ENCODE data around the gene SPATS2. TPM values are rescaled to one million over a fixed set of nuclear protein-coding genes. Genes with fewer than 3 reads are reported as not detected.
"Not testable (repeated sequence)": the region's sequence is repeated elsewhere in the genome, so short reads cannot be mapped to it uniquely, and the experiment has no call there.

SPATS2 gene
- total RNA-seq, 2 experiments from 2014 or later, result 9.2 to 10.8 TPM

DNA sequence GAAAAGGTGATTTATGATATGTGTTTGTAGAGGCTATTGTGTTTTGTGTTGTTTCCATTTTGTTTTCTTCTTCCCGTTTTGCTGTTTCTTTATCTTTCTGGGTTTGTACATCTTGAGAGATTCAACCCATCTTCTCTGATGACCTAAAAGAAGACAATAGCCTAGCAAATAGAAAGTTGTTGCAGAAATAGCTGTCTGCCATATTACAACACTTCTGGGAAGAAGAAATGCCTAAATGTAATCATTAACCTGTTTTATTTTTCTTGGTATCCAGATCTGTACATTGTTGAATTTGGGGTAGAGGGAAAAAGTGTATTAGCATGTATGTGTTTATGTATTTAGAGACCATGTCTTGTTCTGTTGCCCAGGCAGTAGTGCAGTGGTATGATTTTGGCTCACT is 50.3 kb downstream of the SPATS2 start:
- intact Hi-C loops (cut with micrococcal nuclease), result no loop called here
- no peaks in the 10 kb centered on the region for H3K27me3 Mint-ChIP-seq
- no peak overlapping the region for H3K27ac Mint-ChIP-seq
- H3K4me3 Mint-ChIP-seq, result no peak overlapping the region
- no peaks in the 10 kb centered on the region for H3K9me3 Mint-ChIP-seq
- no peak for ATAC-seq
- DNase-seq, result no peak
- peaks cover 6% of the 10 kb centered on the region for H3K4me1 Mint-ChIP-seq (ENCODE audit: low read depth)
- POLR2A ChIA-PET, result no interaction called here
- CTCF ChIA-PET, result interaction anchor here (0.7 to 2.6 kb wide), 4 partner anchors 59 to 128 kb away, joined by 3 to 9 read pairs (median 4); no protein-coding TSS in a partner anchor
- H3K36me3 Mint-ChIP-seq (ENCODE audit: low read depth), result no peaks in the 10 kb centered on the region
- TF ChIP-seq, protein P1, sequence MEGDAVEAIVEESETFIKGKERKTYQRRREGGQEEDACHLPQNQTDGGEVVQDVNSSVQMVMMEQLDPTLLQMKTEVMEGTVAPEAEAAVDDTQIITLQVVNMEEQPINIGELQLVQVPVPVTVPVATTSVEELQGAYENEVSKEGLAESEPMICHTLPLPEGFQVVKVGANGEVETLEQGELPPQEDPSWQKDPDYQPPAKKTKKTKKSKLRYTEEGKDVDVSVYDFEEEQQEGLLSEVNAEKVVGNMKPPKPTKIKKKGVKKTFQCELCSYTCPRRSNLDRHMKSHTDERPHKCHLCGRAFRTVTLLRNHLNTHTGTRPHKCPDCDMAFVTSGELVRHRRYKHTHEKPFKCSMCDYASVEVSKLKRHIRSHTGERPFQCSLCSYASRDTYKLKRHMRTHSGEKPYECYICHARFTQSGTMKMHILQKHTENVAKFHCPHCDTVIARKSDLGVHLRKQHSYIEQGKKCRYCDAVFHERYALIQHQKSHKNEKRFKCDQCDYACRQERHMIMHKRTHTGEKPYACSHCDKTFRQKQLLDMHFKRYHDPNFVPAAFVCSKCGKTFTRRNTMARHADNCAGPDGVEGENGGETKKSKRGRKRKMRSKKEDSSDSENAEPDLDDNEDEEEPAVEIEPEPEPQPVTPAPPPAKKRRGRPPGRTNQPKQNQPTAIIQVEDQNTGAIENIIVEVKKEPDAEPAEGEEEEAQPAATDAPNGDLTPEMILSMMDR (IDR thresholded peaks at IDR 0.05), result no peak

DNA sequence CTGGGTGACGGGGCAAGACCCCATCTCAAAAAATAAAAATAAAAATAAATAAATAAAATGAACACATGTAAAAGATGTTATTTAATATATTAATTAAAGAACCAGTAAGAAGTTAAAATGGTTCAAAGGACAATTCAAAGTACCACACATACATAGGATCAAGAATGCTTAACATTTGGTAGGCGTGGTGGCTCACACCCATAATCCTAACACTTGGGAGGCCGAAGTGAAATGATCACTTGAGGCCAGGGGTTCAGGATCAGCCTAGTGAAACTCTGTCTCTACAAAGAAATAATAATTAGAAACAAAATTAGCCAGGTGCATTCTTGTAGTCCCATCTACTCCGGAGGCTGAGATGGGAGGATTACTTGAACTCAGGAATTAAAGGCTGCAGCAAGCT is 53.3 kb downstream of the SPATS2 start:
- no peaks in the 10 kb centered on the region for H3K9me3 Mint-ChIP-seq
- intact Hi-C loops (cut with micrococcal nuclease), result no loop called here
- DNase-seq, result no peak
- no peaks in the 10 kb centered on the region for H3K27me3 Mint-ChIP-seq
- ChIA-PET CTCF (interaction anchor here (2.9 kb wide), 1 partner anchor 62 kb away, joined by 14 read pairs; no protein-coding TSS in a partner anchor), POLR2A (no interaction called here)
- H3K36me3 Mint-ChIP-seq (ENCODE audit: low read depth), result no peaks in the 10 kb centered on the region
- TF ChIP-seq, protein P1 (IDR thresholded peaks at IDR 0.05), result no peak
- ATAC-seq, result no peak
- peaks cover 8% of the 10 kb centered on the region for H3K4me1 Mint-ChIP-seq (ENCODE audit: low read depth)
- H3K27ac Mint-ChIP-seq, result no peak overlapping the region
- no peak overlapping the region for H3K4me3 Mint-ChIP-seq

DNA sequence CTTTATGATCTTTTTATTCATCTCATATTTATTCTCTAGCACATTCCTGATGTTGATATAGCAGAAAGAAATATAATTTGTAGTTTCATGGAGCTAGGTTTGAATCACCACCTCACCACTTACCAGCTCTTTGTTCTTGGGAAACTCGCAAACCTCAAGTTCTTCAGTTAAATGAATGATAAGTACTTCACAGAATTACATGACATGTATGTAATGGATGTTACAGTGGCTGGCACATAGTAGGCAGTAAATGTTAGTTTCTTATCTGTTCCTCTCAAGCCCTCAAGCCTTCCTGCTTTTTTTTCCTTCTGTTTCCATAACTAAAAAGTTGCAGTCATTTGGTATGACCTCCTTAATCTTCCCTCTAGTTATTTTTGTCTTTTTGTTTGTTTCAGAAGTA is 54.9 kb downstream of the SPATS2 start:
- POLR2A ChIA-PET, result no interaction called here
- CTCF ChIA-PET, result interaction anchor here (1.4 kb wide), 1 partner anchor 92 kb away, joined by 6 read pairs; no protein-coding TSS in a partner anchor

DNA sequence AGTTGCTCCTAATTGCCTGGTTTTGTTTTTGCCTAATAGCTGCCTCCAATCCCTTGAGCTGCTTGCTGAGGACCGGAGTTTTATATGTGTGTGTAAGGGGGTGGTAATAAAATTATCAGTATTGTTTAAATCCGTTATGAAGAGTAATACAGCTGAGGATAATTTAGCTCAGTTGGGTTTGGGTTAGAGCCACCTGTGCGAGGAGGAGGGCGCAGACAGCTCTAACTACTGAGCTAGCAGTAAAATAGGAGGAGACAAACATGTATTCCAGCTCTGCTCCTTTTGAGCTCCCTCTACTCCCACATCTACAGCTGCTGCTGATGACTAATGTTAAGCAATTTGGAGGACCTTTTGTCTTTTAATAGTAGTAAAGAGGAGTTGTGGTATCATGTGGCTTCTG is 61.5 kb downstream of the SPATS2 start:
- no peak overlapping the region for H3K27ac Mint-ChIP-seq
- intact Hi-C loops (cut with micrococcal nuclease), result no loop called here

More for the DNA sequence above, 54.9 kb downstream of the SPATS2 start:
- H3K36me3 Mint-ChIP-seq (ENCODE audit: low read depth), result peaks cover 5% of the 10 kb centered on the region
- no peak for ATAC-seq
- intact Hi-C loops (cut with micrococcal nuclease), result no loop called here
- H3K9me3 Mint-ChIP-seq, result no peaks in the 10 kb centered on the region
- no peaks in the 10 kb centered on the region for H3K27me3 Mint-ChIP-seq
- H3K27ac Mint-ChIP-seq, result no peak overlapping the region
- peaks cover 8% of the 10 kb centered on the region for H3K4me1 Mint-ChIP-seq (ENCODE audit: low read depth)
- TF ChIP-seq, protein P1 (IDR thresholded peaks at IDR 0.05), result no peak
- no peak overlapping the region for H3K4me3 Mint-ChIP-seq
- no peak for DNase-seq

DNA sequence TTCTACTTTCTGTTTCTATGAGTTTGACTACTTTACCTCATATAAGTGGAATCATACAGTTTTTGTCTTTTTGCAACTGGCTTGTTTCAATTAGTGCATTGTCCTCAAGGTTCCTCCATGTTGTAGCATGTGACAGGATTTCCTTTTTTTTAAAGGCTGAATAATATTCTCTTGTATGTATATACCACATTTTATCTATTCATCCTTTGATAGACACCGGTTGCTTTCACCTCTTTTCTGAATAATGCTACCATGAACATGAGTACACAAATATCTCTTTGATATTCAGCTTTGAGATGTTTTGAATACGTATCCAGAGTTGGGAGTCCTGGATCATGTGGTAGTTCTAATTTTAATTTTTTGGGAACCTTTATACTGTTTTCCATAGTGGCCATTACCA is 65.4 kb downstream of the SPATS2 start:
- Mint-ChIP-seq H3K4me3 (no peak overlapping the region), H3K27ac (no peak overlapping the region), H3K36me3 (ENCODE audit: low read depth) (no peaks in the 10 kb centered on the region), H3K4me1 (ENCODE audit: low read depth) (no peaks in the 10 kb centered on the region), H3K9me3 (no peaks in the 10 kb centered on the region), H3K27me3 (no peaks in the 10 kb centered on the region)
- POLR2A ChIA-PET, result no interaction called here
- ATAC-seq (no peak), DNase-seq (no peak)
- CTCF ChIA-PET, result interaction anchor here (1.1 kb wide), 1 partner anchor 90 kb away, joined by 3 read pairs; no protein-coding TSS in a partner anchor
- intact Hi-C loops (cut with micrococcal nuclease), result no loop called here
- TF ChIP-seq, protein P1 (IDR thresholded peaks at IDR 0.05), result no peak

More for the DNA sequence above, 61.5 kb downstream of the SPATS2 start:
- DNase-seq, result no peak
- TF ChIP-seq, protein P1 (IDR thresholded peaks at IDR 0.05), result no peak
- Mint-ChIP-seq H3K4me3 (no peak overlapping the region), H3K9me3 (no peaks in the 10 kb centered on the region), H3K27me3 (no peaks in the 10 kb centered on the region), H3K4me1 (ENCODE audit: low read depth) (no peaks in the 10 kb centered on the region), H3K36me3 (ENCODE audit: low read depth) (peaks cover 5% of the 10 kb centered on the region)
- ChIA-PET POLR2A (interaction anchor here (0.5 to 0.6 kb wide), 2 partner anchors 18 to 23 kb away, joined by 3 to 4 read pairs; no protein-coding TSS in a partner anchor), CTCF (interaction anchor here (1.1 kb wide), 1 partner anchor 70 kb away, joined by 3 read pairs; no protein-coding TSS in a partner anchor)
- ATAC-seq, result no peak

DNA sequence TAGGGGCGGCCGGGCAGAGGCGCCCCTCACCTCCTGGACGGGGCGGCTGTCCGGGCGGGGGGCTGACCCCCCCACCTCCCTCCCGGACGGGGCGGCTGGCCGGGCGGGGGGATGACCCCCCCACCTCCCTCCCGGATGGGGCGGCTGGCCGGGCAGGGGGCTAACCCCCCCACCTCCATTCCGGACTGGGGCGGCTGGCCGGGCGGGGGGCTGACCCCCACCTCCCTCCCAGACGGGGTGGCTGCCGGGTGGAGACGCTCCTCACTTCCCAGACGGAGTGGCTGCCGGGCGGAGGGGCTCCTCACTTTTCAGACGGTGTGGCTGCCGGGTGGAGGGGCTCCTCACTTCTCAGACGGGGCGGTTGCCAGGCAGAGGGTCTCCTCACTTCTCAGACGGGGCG is 69.5 kb downstream of the SPATS2 start:
- DNase-seq; intact Hi-C loops (cut with micrococcal nuclease); H3K36me3 Mint-ChIP-seq (ENCODE audit: low read depth); H3K9me3 Mint-ChIP-seq; H3K4me1 Mint-ChIP-seq (ENCODE audit: low read depth); ATAC-seq; POLR2A ChIA-PET; H3K27me3 Mint-ChIP-seq; H3K4me3 Mint-ChIP-seq; H3K27ac Mint-ChIP-seq; CTCF ChIA-PET: not testable (repeated sequence)
